Activated effector memory CD4-positive, alpha-beta T cell treated with Interleukin-2 at 50 U/mL for 16 hours (primary cell): ENCODE measurements around the gene TLN1.
A peak's percentile ranks its signal among the peaks of the same experiment; 100 is the strongest.

ENCODE experiments used
- DNase-seq: peaks from one replicate; pipeline ENCODE4 v3.0.0-alpha.2; 2020

The TLN1 gene

DNA sequence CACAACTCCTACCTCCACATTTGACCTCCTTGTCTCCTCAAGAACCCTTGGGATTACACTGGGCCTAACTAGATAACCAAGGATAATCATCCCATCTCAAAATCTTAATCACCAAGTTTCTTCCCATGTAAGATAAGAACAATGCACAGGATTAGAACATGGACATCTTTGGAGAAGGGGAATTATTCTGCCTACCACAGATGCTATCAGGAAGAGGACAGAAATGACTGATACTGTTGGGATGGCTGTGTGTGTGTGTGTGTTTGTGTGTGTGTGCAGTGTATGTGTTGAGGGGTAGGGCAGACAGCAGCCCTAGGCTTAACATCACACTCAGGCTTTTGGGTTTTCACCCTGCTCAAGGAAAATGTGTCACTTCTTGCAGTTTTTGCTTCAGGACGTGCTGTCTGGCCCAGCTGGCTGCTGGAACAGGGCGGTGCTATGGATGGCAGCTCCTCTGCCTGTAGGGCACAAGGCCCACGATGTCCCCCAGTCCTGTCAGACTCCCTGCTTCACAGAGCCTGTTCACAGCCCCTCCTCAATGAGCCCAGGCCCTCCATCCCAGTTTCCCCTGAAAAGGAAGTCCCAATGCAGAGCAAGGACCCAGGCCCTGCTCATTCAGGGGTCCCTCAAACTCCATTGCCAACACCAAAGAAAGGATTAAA lies 50.5 kb downstream of the TLN1 start:
- no peak for DNase-seq

DNA sequence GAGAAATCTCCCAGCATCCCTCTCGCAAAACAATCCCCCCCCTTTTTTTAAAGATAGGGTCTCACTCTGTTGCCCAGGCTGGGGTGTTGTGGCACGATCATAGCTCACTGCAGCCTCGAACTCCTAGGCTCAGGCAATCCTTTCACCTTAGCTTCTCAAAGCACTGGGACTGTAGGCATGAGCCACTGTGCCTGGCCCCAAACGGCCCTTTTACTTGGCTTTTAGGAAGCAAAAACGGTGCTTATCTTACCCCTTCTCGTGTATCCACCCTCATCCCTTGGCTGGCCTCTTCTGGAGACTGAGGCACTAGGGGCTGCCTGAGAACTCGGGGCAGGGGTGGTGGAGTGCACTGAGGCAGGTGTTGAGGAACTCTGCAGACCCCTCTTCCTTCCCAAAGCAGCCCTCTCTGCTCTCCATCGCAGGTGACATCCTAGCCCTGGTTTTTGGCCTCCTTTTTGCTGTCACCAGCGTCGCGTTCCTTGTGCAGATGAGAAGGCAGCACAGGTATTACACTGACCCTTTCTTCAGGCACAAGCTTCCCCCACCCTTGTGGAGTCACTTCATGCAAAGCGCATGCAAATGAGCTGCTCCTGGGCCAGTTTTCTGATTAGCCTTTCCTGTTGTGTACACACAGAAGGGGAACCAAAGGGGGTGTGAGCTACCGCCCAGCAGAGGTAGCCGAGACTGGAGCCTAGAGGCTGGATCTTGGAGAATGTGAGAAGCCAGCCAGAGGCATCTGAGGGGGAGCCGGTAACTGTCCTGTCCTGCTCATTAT lies 51.5 kb downstream of the TLN1 start:
- no peak for DNase-seq

GRCh38 chr9:35679766-35680330 lies 52.1 kb downstream of the TLN1 start:
- DNase-seq: no peak

DNA sequence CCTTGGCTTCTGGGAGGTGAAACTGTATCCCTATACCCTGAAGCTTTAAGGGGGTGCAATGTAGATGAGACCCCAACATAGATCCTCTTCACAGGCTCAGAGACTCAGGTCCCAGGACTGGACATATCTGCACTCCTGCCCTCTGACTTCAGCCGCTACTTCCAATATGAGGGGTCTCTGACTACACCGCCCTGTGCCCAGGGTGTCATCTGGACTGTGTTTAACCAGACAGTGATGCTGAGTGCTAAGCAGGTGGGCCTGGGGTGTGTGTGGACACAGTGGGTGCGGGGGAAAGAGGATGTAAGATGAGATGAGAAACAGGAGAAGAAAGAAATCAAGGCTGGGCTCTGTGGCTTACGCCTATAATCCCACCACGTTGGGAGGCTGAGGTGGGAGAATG lies 52.9 kb downstream of the TLN1 start:
- DNase-seq: no peak

GRCh38 chr9:35675732-35676392 lies 56.1 kb downstream of the TLN1 start:
- no peak for DNase-seq

DNA sequence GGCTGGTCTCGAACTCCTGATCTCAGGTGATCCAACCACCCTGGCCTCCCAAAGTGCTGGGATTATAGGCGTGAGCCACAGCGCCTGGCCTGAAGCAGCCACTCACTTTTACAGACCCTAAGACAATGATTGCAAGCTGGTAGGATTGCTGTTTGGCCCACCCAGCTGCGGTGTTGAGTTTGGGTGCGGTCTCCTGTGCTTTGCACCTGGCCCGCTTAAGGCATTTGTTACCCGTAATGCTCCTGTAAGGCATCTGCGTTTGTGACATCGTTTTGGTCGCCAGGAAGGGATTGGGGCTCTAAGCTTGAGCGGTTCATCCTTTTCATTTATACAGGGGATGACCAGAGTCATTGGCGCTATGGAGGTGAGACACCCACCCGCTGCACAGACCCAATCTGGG lies 56.8 kb downstream of the TLN1 start:
- DNase-seq: no peak

DNA sequence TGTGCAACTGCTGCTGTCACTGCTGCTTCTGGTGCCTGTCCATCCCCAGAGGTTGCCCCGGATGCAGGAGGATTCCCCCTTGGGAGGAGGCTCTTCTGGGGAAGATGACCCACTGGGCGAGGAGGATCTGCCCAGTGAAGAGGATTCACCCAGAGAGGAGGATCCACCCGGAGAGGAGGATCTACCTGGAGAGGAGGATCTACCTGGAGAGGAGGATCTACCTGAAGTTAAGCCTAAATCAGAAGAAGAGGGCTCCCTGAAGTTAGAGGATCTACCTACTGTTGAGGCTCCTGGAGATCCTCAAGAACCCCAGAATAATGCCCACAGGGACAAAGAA lies 58.0 kb downstream of the TLN1 start:
- no peak for DNase-seq

GRCh38 chr9:35673132-35674024 lies 58.6 kb downstream of the TLN1 start, which contains the start of gene CA9:
Gene CA9 (plus strand): TSS chr9:35673928. CDS start chr9:35673960, 32 bp downstream.
- no peak for DNase-seq

DNA sequence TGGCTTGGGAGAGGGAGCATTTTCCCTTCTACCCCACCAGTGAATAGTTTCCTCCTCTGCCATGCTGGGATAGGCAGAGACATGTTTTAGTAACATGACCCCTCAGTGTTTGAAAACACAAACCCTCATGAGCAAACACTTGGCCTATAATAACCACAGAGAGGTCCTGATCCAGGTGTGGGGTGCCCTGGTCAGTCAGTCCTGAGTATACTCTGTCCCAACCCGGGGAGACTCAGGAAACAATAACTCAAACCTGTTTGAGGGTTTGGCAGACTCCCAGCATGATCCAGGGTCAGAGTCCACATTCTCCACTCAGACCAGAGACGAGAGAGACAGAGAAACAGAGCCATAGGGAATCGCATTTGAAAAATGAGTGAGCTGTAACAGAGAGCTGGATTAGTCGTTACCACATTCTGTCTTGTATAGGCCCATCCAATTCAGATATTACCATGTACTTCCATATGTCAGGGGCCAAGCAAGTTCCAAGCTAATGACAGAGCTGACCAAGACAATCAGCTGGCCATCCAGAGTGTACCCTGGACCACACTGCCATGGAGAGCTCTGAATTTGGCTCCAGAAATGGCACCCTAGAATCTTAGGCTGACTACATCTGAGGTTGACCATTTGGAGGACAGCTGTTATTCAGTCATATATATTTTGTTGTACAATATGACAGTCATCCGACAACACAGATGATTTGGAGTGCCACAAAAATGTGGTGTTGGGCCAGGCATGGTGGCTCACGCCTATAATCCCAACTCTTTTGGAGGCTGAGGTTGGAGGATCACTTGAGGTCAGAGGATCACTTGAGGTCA lies 62.5 kb downstream of the TLN1 start:
- DNase-seq: no peak

DNA sequence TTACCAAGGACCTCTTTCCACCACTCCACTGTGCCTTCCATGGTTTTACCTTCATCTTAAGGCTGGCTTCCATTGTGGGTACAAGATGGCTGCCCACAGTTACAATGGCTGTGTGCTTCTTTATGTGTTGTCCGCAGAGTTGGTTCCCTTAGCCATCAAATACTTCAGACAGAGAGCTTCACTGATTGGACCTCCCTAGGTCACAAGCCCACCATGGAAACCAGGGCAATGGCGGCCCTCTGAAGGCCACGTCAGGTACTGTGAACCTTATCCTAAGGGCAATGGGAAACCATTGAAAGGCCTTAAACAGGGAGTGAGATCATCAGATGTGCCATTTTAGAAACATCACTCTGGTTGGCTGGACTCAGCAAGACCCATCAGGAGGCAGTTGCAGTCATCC lies 64.1 kb downstream of the TLN1 start:
- DNase-seq: no peak

DNA sequence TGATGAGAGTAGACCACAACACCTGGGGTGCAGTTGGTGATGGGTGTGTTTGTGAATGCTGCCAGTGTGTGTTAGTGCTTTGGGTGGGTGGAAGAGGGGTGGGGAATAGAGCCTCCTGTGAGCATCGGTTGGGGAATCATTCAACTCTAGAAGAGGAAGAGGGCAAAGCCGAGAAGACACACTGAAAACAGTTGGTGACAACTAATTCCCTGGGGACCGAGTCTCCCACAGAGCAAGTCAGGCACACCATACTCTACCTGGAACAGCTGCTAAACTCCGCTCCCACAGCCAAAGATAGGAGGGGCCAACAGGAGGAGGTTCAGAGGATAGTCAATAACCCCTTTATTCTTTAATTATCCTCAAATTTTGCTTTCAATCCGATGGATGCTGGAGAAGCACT lies 65.4 kb downstream of the TLN1 start:
- DNase-seq: no peak

GRCh38 chr9:35666045-35666444 lies 66.0 kb downstream of the TLN1 start:
- DNase-seq: no peak

GRCh38 chr9:35665471-35665818 lies 66.5 kb downstream of the TLN1 start:
- DNase-seq: no peak

GRCh38 chr9:35664531-35665470 lies 67.2 kb downstream of the TLN1 start, which contains the start of gene ARHGEF39:
Gene ARHGEF39 (minus strand): TSS chr9:35665195. CDS start chr9:35665169, 26 bp downstream.
- peak; percentile 61 for DNase-seq

- DNase-seq: no peak
Observed at GRCh38 chr9:35662437-35662836, 69.6 kb downstream of the TLN1 start.

DNA sequence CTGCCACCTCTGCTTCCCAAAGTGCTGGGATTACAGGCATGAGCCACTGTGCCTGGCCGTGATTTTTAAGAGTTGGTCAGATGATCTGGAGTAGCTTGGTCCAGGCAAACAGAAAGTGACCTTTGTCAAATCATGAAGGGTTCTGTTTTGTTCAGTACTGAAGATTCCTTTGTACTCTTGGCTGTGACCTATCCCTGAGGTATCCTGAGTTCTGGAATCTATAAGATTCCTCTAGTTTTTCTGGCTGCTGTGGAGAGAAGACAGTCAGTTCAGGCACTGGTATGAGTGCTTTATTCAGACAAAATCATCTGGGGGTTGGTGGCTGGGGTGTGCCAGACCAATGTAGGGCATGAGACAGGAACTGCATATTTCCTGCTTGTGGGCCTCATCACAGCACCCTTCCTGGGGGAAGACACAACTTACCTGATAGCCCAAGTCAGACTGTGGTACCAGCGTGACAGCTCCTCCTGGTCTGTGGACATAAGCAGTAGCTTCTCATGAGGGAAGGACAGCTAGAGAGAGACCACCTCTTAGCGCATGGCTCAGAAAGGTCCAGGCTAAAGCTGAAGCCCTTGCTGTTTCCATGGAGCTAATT lies 70.1 kb downstream of the TLN1 start:
- DNase-seq: peak; percentile 43

GRCh38 chr9:35660966-35661415 lies 71.0 kb downstream of the TLN1 start:
- no peak for DNase-seq

- no peak for DNase-seq
Observed at GRCh38 chr9:35659340-35659739, 72.7 kb downstream of the TLN1 start.

GRCh38 chr9:35658968-35659220 lies 73.1 kb downstream of the TLN1 start:
- no peak for DNase-seq
